ENCODE results near the gene CCDC28A.

The CCDC28A gene

GRCh38 chr6:138795809-138796603 lies 22.4 kb downstream of the CCDC28A start, which contains the start of gene ECT2L:
TSS of gene ECT2L (plus strand) at chr6:138796087. CDS start at chr6:138813275, 17,188 bp downstream.
- DNase-seq (ENCODE audit: low spot score): no peak

- DNase-seq (ENCODE audit: low spot score): no peak
Measured at GRCh38 chr6:138796771-138797170, 23.2 kb downstream of the CCDC28A start.

GRCh38 chr6:138797806-138798446 lies 24.4 kb downstream of the CCDC28A start:
- no peak for DNase-seq (ENCODE audit: low spot score)

- no peak for DNase-seq (ENCODE audit: low spot score)
Measured at GRCh38 chr6:138800377-138801150, 27.0 kb downstream of the CCDC28A start.

GRCh38 chr6:138803331-138803730 lies 29.8 kb downstream of the CCDC28A start:
- DNase-seq (ENCODE audit: low spot score): no peak

- DNase-seq (ENCODE audit: low spot score): no peak
Measured at GRCh38 chr6:138803861-138804260, 30.3 kb downstream of the CCDC28A start.

- DNase-seq (ENCODE audit: low spot score): no peak
Measured at GRCh38 chr6:138805016-138805765, 31.6 kb downstream of the CCDC28A start.

- no peak for DNase-seq (ENCODE audit: low spot score)
Measured at GRCh38 chr6:138806889-138807288, 33.3 kb downstream of the CCDC28A start.

GRCh38 chr6:138809677-138810076 lies 36.1 kb downstream of the CCDC28A start:
- DNase-seq (ENCODE audit: low spot score): no peak

- DNase-seq (ENCODE audit: low spot score): no peak
Measured at GRCh38 chr6:138811866-138812265, 38.3 kb downstream of the CCDC28A start.

- no peak for DNase-seq (ENCODE audit: low spot score)
Measured at GRCh38 chr6:138814179-138814834, 40.7 kb downstream of the CCDC28A start.

GRCh38 chr6:138815221-138815620 lies 41.7 kb downstream of the CCDC28A start:
- no peak for DNase-seq (ENCODE audit: low spot score)

- DNase-seq (ENCODE audit: low spot score): peak; percentile 69
Measured at GRCh38 chr6:138815797-138816528, 42.4 kb downstream of the CCDC28A start.

GRCh38 chr6:138817799-138818198 lies 44.2 kb downstream of the CCDC28A start:
- peak; percentile 45 for DNase-seq (ENCODE audit: low spot score)

GRCh38 chr6:138818496-138819194 lies 45.1 kb downstream of the CCDC28A start:
- peak; percentile 70 for DNase-seq (ENCODE audit: low spot score)

- DNase-seq (ENCODE audit: low spot score): no peak
Measured at GRCh38 chr6:138821519-138821918, 48.0 kb downstream of the CCDC28A start.

- peak; percentile 20 for DNase-seq (ENCODE audit: low spot score)
Measured at GRCh38 chr6:138824482-138825144, 51.0 kb downstream of the CCDC28A start.

GRCh38 chr6:138830248-138830647 lies 56.7 kb downstream of the CCDC28A start:
- no peak for DNase-seq (ENCODE audit: low spot score)

GRCh38 chr6:138832182-138832581 lies 58.6 kb downstream of the CCDC28A start:
- DNase-seq (ENCODE audit: low spot score): no peak
